Activated naive CD4-positive, alpha-beta T cell treated with anti-CD3 and anti-CD28 coated beads, Interleukin-2, amount 10 ng/mL, durations not matched to agents 7 days and 5 days (primary cell): ENCODE measurements around the gene NDUFC2.
"Not testable (repeated sequence)": the region's sequence is repeated elsewhere in the genome, so short reads cannot be mapped to it uniquely, and the experiment has no call there.

Experiments
- CTCF ChIA-PET: fragments of 350-600 bp; sonication (Branson Sonifier 250); formaldehyde crosslinking; loops from one replicate; lab custom pipeline; 2021; ENCODE audit warnings: antibody characterized with exemption; lab: Charles Lee
- DNase-seq: peaks from one replicate; pipeline ENCODE4 v3.0.0-alpha.2; 2020
- H3K27ac Mint-ChIP-seq: one replicate; pipeline ENCODE4 v1.8.0; 2021; ENCODE audit warnings: mild to moderate bottlenecking, moderate library complexity, mixed read lengths
- H3K27me3 Mint-ChIP-seq: one replicate; pipeline ENCODE4 v1.8.0; 2021; ENCODE audit warnings: mild to moderate bottlenecking, mixed read lengths
- H3K36me3 Mint-ChIP-seq: one replicate; pipeline ENCODE4 v1.8.0; 2021; ENCODE audit warnings: mixed read lengths
- H3K4me1 Mint-ChIP-seq: one replicate; pipeline ENCODE4 v1.8.0; 2021; ENCODE audit warnings: mixed read lengths
- H3K4me3 Mint-ChIP-seq: one replicate; pipeline ENCODE4 v1.8.0; 2021; ENCODE audit warnings: mild to moderate bottlenecking, moderate library complexity, mixed read lengths
- H3K9me3 Mint-ChIP-seq: one replicate; pipeline ENCODE4 v1.8.0; 2021; ENCODE audit warnings: mixed read lengths

Gene NDUFC2

DNA sequence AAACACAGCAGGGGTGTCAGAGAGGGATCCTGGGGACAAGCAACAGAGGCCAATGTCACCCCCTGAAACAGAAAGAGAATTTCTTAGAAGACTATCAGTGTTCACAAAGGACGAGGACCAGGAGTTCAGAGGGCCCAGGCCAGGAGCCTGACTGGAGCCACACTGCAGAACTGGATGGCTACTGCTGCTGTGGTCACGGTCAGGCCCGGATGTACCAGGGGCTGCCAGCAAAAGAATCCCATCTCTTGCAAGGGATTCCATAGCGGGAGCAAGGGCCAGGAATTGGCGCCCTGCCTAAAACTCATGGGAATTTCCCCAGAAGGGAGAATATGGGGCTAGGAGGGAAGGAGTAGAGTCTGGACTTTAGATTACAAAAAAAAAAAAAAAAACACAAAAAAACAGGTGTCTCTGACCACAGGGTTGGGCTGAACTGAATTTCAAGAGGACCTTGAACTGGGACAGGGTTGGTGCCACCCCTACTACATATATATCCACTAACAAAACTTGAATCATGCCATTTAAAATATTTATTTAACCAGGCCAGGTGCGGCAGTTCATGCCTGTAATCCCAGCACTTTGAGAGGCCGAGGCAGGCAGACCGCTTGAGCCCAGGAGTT is 40.9 kb downstream of the NDUFC2 start:
- H3K4me3 Mint-ChIP-seq, result no peak overlapping the region
- H3K27ac Mint-ChIP-seq, result no peak overlapping the region
- H3K27me3 Mint-ChIP-seq, result peaks cover 5% of the 10 kb centered on the region
- no peaks in the 10 kb centered on the region for H3K9me3 Mint-ChIP-seq
- no peaks in the 10 kb centered on the region for H3K36me3 Mint-ChIP-seq
- H3K4me1 Mint-ChIP-seq, result peaks cover 10% of the 10 kb centered on the region
- no peak for DNase-seq
- CTCF ChIA-PET, result no interaction called here

- H3K27me3 Mint-ChIP-seq, result no peaks in the 10 kb centered on the region
- no peak overlapping the region for H3K27ac Mint-ChIP-seq
- no peaks in the 10 kb centered on the region for H3K9me3 Mint-ChIP-seq
- H3K4me3 Mint-ChIP-seq, result no peak overlapping the region
- CTCF ChIA-PET, result no interaction called here
- no peaks in the 10 kb centered on the region for H3K36me3 Mint-ChIP-seq
- H3K4me1 Mint-ChIP-seq, result peaks cover 10% of the 10 kb centered on the region
- DNase-seq, result no peak
These were observed 41.6 kb downstream of the NDUFC2 start for GRCh38 chr11:78037825-78038620.

GRCh38 chr11:78037056-78037455 is 42.6 kb downstream of the NDUFC2 start:
- H3K36me3 Mint-ChIP-seq, result no peaks in the 10 kb centered on the region
- no peaks in the 10 kb centered on the region for H3K9me3 Mint-ChIP-seq
- no peaks in the 10 kb centered on the region for H3K27me3 Mint-ChIP-seq
- no peak for DNase-seq
- no peak overlapping the region for H3K4me3 Mint-ChIP-seq
- no peak overlapping the region for H3K27ac Mint-ChIP-seq
- CTCF ChIA-PET, result no interaction called here
- peaks cover 10% of the 10 kb centered on the region for H3K4me1 Mint-ChIP-seq

DNA sequence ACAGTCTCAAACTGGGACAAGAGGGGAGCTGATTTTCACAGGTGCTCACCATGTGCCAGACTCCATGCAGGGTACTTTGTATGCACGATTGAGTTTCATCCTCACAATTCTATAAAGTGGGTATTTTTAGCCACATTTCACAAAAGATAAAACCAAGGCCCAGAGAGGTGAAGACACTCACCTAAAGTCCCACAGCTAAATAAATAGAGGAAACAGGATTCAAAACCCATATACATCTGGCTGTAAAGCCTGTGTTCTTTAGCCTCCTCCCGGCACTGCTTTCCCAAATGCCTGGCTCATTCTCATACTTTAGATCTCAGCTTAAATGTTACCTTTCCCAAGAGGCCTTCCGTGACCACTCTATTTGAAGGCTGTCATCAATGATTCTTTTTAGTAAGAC is 43.3 kb downstream of the NDUFC2 start:
- peaks cover 10% of the 10 kb centered on the region for H3K4me1 Mint-ChIP-seq
- H3K9me3 Mint-ChIP-seq, result no peaks in the 10 kb centered on the region
- CTCF ChIA-PET, result interaction anchor here (1.0 kb wide), 1 partner anchor 9 kb away, joined by 5 read pairs; no protein-coding TSS in a partner anchor
- DNase-seq, result no peak
- H3K36me3 Mint-ChIP-seq, result no peaks in the 10 kb centered on the region
- no peak overlapping the region for H3K27ac Mint-ChIP-seq
- H3K27me3 Mint-ChIP-seq, result peaks cover 4% of the 10 kb centered on the region
- no peak overlapping the region for H3K4me3 Mint-ChIP-seq

- H3K36me3 Mint-ChIP-seq, result no peaks in the 10 kb centered on the region
- no peak overlapping the region for H3K27ac Mint-ChIP-seq
- peaks cover 12% of the 10 kb centered on the region for H3K27me3 Mint-ChIP-seq
- no peaks in the 10 kb centered on the region for H3K9me3 Mint-ChIP-seq
- CTCF ChIA-PET, result interaction anchor here (1.1 kb wide), 1 partner anchor 10 kb away, joined by 3 read pairs; no protein-coding TSS in a partner anchor
- no peak for DNase-seq
- no peak overlapping the region for H3K4me3 Mint-ChIP-seq
- peaks cover 1% of the 10 kb centered on the region for H3K4me1 Mint-ChIP-seq
These were observed 45.0 kb downstream of the NDUFC2 start for GRCh38 chr11:78034623-78035022.

- H3K4me3 Mint-ChIP-seq, result no peak overlapping the region
- H3K36me3 Mint-ChIP-seq, result no peaks in the 10 kb centered on the region
- H3K27me3 Mint-ChIP-seq, result peaks cover 12% of the 10 kb centered on the region
- no peaks in the 10 kb centered on the region for H3K4me1 Mint-ChIP-seq
- CTCF ChIA-PET, result interaction anchor here (2.6 kb wide), 1 partner anchor 13 kb away, joined by 9 read pairs; no protein-coding TSS in a partner anchor
- H3K9me3 Mint-ChIP-seq, result no peaks in the 10 kb centered on the region
- H3K27ac Mint-ChIP-seq, result no peak overlapping the region
- no peak for DNase-seq
These were observed 46.6 kb downstream of the NDUFC2 start for GRCh38 chr11:78033040-78033439.

- CTCF ChIA-PET, result interaction anchor here (2.6 kb wide), 1 partner anchor 14 kb away, joined by 9 read pairs; no protein-coding TSS in a partner anchor
- no peaks in the 10 kb centered on the region for H3K9me3 Mint-ChIP-seq
- DNase-seq, result no peak
- peaks cover 12% of the 10 kb centered on the region for H3K27me3 Mint-ChIP-seq
- no peak overlapping the region for H3K27ac Mint-ChIP-seq
- H3K36me3 Mint-ChIP-seq, result no peaks in the 10 kb centered on the region
- no peak overlapping the region for H3K4me3 Mint-ChIP-seq
- H3K4me1 Mint-ChIP-seq, result no peaks in the 10 kb centered on the region
These were observed 47.6 kb downstream of the NDUFC2 start for GRCh38 chr11:78032090-78032489.

GRCh38 chr11:78031629-78032028 is 48.0 kb downstream of the NDUFC2 start:
- H3K36me3 Mint-ChIP-seq, result no peaks in the 10 kb centered on the region
- CTCF ChIA-PET, result interaction anchor here (2.6 kb wide), 1 partner anchor 15 kb away, joined by 9 read pairs; no protein-coding TSS in a partner anchor
- no peak for DNase-seq
- no peak overlapping the region for H3K4me3 Mint-ChIP-seq
- no peaks in the 10 kb centered on the region for H3K9me3 Mint-ChIP-seq
- peaks cover 12% of the 10 kb centered on the region for H3K27me3 Mint-ChIP-seq
- H3K4me1 Mint-ChIP-seq, result no peaks in the 10 kb centered on the region
- no peak overlapping the region for H3K27ac Mint-ChIP-seq

DNA sequence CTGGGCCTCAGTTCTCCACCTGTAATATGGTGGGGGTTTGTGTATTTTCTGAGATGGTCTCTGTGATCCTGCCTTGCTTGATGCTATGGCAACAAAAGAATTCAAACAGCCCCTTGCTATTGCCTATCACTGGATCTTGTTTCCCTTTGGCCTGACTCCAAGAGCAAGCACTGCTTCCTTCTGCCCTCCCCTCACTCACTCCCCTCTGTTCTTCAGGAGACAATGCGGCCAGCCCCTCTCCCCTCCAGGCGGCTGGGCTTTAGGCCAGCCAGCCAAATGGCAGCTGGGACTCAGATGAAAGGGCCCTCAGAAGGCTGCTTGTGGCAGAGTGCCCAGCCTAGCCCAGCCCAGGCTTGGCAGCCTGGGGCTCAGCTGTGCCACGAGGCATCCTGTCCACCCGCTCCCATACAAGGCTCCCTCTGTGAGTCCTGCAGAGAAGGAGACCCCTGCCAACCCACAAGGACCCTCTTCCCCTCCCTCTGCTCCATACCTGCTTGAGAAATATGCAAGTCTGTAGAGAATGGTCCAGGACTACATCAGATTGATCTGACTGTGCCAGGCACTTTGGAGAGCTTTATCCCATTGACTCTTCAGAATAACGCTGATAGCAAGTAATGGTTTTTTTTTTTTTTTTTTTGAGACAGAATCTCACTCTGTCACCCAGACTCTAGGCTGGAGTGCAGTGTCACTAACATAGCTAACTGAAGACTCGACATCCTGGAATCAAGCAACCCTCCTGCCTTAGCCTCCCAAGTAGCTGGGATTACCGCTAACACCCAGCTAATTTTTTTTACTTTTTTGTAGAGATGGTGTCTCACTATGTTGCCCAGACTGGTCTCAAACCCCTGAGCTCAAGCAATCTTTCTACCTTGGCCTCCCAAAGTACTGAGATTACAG is 49.0 kb downstream of the NDUFC2 start:
- no peaks in the 10 kb centered on the region for H3K4me1 Mint-ChIP-seq
- CTCF ChIA-PET, result interaction anchor here (0.7 to 2.6 kb wide), 2 partner anchors 10 to 16 kb away, joined by 3 to 9 read pairs; no protein-coding TSS in a partner anchor
- no peaks in the 10 kb centered on the region for H3K36me3 Mint-ChIP-seq
- no peak for DNase-seq
- H3K4me3 Mint-ChIP-seq, result no peak overlapping the region
- no peaks in the 10 kb centered on the region for H3K9me3 Mint-ChIP-seq
- no peak overlapping the region for H3K27ac Mint-ChIP-seq
- peaks cover 12% of the 10 kb centered on the region for H3K27me3 Mint-ChIP-seq

GRCh38 chr11:78028423-78028822 is 51.2 kb downstream of the NDUFC2 start:
- H3K27ac Mint-ChIP-seq, H3K4me1 Mint-ChIP-seq, H3K4me3 Mint-ChIP-seq, CTCF ChIA-PET, H3K36me3 Mint-ChIP-seq, DNase-seq, H3K9me3 Mint-ChIP-seq: not testable (repeated sequence)
- H3K27me3 Mint-ChIP-seq, result peaks cover 15% of the 10 kb centered on the region

DNA sequence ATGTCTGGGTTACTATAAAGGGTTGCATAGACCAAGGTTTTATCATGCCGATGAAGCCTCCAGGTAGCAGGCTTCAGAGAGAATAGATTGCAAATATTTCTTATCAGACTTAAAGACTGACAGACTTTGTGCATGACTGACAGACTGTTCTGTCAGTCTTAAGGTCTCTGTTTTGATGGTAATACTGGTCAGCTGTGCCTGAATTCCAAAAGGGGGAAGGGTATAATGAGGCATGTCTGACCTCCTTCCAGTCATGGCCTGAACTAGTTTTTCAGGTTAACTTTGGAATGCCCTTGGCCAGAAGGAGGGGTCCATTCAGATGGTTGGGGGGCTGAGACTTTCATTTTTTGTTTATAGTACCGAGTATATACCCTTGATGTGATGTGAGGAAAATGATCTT is 51.9 kb downstream of the NDUFC2 start:
- Mint-ChIP-seq H3K4me3 (no peak overlapping the region), H3K36me3 (no peaks in the 10 kb centered on the region), H3K4me1 (peaks cover under 1% of the 10 kb centered on the region), H3K27me3 (peaks cover 21% of the 10 kb centered on the region), H3K27ac (no peak overlapping the region), H3K9me3 (no peaks in the 10 kb centered on the region)
- DNase-seq, result no peak
- CTCF ChIA-PET, result no interaction called here

- H3K4me1 Mint-ChIP-seq, result peaks cover 2% of the 10 kb centered on the region
- CTCF ChIA-PET, result no interaction called here
- no peak overlapping the region for H3K27ac Mint-ChIP-seq
- H3K27me3 Mint-ChIP-seq, result peaks cover 25% of the 10 kb centered on the region
- H3K36me3 Mint-ChIP-seq, result no peaks in the 10 kb centered on the region
- no peak for DNase-seq
- no peak overlapping the region for H3K4me3 Mint-ChIP-seq
- H3K9me3 Mint-ChIP-seq, result no peaks in the 10 kb centered on the region
These were observed 54.3 kb downstream of the NDUFC2 start for GRCh38 chr11:78025378-78025777.

DNA sequence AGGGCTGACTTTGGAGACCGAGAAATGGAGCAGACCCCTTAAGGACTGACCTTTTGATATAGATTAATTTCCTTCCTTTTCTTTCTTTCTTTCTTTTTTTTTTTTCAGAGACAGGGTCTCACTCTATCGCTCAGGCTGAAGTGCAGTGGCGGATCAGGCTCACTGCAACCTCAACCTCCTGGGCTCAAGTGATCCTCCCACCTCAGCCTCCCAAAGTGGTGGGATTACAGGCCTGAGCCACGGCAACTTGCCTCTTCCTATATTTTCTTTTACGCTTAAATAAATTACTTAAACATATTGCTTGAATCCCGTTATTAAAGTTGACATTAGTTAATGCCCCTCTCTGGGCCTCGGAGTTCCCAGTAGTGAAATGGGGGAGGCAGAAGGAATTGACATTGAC is 56.2 kb downstream of the NDUFC2 start:
- Mint-ChIP-seq H3K4me3 (no peak overlapping the region), H3K27me3 (peaks cover 34% of the 10 kb centered on the region)
- CTCF ChIA-PET, result no interaction called here

More for the DNA sequence above, 56.2 kb downstream of the NDUFC2 start:
- Mint-ChIP-seq H3K27ac (no peak overlapping the region), H3K9me3 (no peaks in the 10 kb centered on the region), H3K36me3 (no peaks in the 10 kb centered on the region), H3K4me1 (peaks cover 2% of the 10 kb centered on the region)
- DNase-seq, result no peak
